Bronchial epithelial cell (primary cell): ENCODE data around the gene COL25A1. TPM values are rescaled to one million over a fixed set of nuclear protein-coding genes. Genes with fewer than 3 reads are reported as not detected.

ENCODE experiments used
- DNase-seq: peaks from one replicate; pipeline ENCODE4 v3.0.0-alpha.2; 2010; ENCODE audit warnings: low read depth
- FAIRE-seq: peaks from 2 replicates; lab custom pipeline; 2011; peaks lifted over from hg19 to GRCh38; lab: Jason Lieb, UNC
- H3K27me3 ChIP-seq: 2 replicates; pipeline ENCODE4 v1.5.1; 2011; ENCODE audit warnings: low read length; ENCODE audit not compliant: control insufficient read depth, insufficient read depth
- H3K36me3 ChIP-seq: 2 replicates; pipeline ENCODE4 v1.5.1; 2011; ENCODE audit warnings: low read length; ENCODE audit not compliant: control insufficient read depth, insufficient read depth
- H3K4me3 ChIP-seq: 2 replicates; pipeline ENCODE4 v1.5.1; 2011; ENCODE audit warnings: mild to moderate bottlenecking, low read depth, low read length, control low read depth
- CTCF ChIP-seq: IDR thresholded peaks from 2 replicates; pipeline ENCODE4 v1.5.1; 2011; ENCODE audit warnings: mild to moderate bottlenecking, moderate library complexity, low read length, control low read depth, inconsistent platforms; ENCODE audit not compliant: insufficient read depth, severe bottlenecking
- total RNA-seq: library from RNA; depleted of rRNA; stranded (reverse); fragments of >200 nt; gene quantifications from 2 replicates; pipeline ENCODE4 v1.2.1, GENCODE V29; 2014

The COL25A1 gene
- total RNA-seq, 1 donor from 2014 or later: under 0.01 TPM

- Histone ChIP-seq H3K27me3 (no peaks in the 10 kb centered on the region), H3K36me3 (no peaks in the 10 kb centered on the region), H3K4me3 (no peak overlapping the region)
- DNase-seq (no peak), FAIRE-seq (no peak)
- no peak for TF ChIP-seq CTCF
These were observed 259.2 kb downstream of the COL25A1 start for GRCh38 chr4:109043286-109043685.

- no peak overlapping the region for H3K4me3 ChIP-seq
- no peak for TF ChIP-seq CTCF
- no peak for FAIRE-seq
These were observed 260.7 kb downstream of the COL25A1 start for GRCh38 chr4:109041463-109042360.

DNA sequence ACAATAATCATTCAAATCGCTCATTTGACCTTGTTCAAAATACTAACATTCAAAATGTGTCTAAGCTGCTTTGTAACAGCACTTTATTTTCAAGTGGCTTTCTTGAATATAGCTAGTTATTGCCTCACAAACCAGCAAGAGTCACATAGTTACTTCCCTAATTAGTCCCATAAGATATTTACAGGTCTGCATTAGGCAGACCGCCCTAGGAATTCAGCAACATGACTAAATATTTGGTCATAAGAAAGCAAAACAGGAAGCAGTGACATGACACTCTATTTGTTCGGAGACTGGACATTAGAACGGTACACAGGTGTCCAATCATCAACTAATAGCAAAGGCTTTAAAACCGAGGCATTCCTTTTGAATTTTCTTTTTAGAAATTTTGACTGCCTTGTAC is 262.0 kb downstream of the COL25A1 start:
- DNase-seq: no peak
- FAIRE-seq: no peak
- Histone ChIP-seq H3K36me3 (no peaks in the 10 kb centered on the region), H3K27me3 (no peaks in the 10 kb centered on the region), H3K4me3 (no peak overlapping the region)
- no peak for TF ChIP-seq CTCF

More at GRCh38 chr4:109041463-109042360, 260.7 kb downstream of the COL25A1 start:
- Histone ChIP-seq H3K27me3 (no peaks in the 10 kb centered on the region), H3K36me3 (no peaks in the 10 kb centered on the region)
- DNase-seq: no peak

GRCh38 chr4:109037026-109037425 is 265.4 kb downstream of the COL25A1 start:
- Histone ChIP-seq H3K27me3 (no peaks in the 10 kb centered on the region), H3K4me3 (no peak overlapping the region), H3K36me3 (no peaks in the 10 kb centered on the region)
- no peak for DNase-seq
- no peak for FAIRE-seq
- no peak for TF ChIP-seq CTCF

GRCh38 chr4:109033993-109034392 is 268.5 kb downstream of the COL25A1 start:
- DNase-seq (no peak), FAIRE-seq (no peak)
- H3K27me3 ChIP-seq: no peaks in the 10 kb centered on the region
- H3K4me3 ChIP-seq: no peak overlapping the region
- no peaks in the 10 kb centered on the region for H3K36me3 ChIP-seq
- TF ChIP-seq CTCF: no peak

GRCh38 chr4:109032671-109033070 is 269.8 kb downstream of the COL25A1 start:
- DNase-seq (no peak), FAIRE-seq (no peak)
- Histone ChIP-seq H3K36me3 (no peaks in the 10 kb centered on the region), H3K27me3 (no peaks in the 10 kb centered on the region), H3K4me3 (no peak overlapping the region)
- TF ChIP-seq CTCF: no peak
